Raji (cell line): Measurements from ENCODE around the gene CTNNBIP1.

Experiments
- POLR2A ChIP-seq: IDR thresholded peaks from 2 replicates; pipeline ENCODE4 v1.6.1; 2011; ENCODE audit warnings: low read depth, low read length, control low read depth; ENCODE audit not compliant: insufficient read depth

CTNNBIP1 gene

GRCh38 chr1:9842073-9842711 lies 67.9 kb downstream of the CTNNBIP1 start:
- no peak for TF ChIP-seq POLR2A

GRCh38 chr1:9841460-9841859 lies 68.6 kb downstream of the CTNNBIP1 start:
- TF ChIP-seq POLR2A, result no peak

GRCh38 chr1:9840176-9840575 lies 69.9 kb downstream of the CTNNBIP1 start:
- no peak for TF ChIP-seq POLR2A

GRCh38 chr1:9838946-9839345 lies 71.1 kb downstream of the CTNNBIP1 start:
- TF ChIP-seq POLR2A, result no peak

- TF ChIP-seq POLR2A, result no peak
Observed at GRCh38 chr1:9836632-9836960, 73.5 kb downstream of the CTNNBIP1 start.

- TF ChIP-seq POLR2A, result no peak
Observed at GRCh38 chr1:9835758-9836631, 74.1 kb downstream of the CTNNBIP1 start.

GRCh38 chr1:9835404-9835757 lies 74.7 kb downstream of the CTNNBIP1 start:
- TF ChIP-seq POLR2A, result no peak

- no peak for TF ChIP-seq POLR2A
Observed at GRCh38 chr1:9833632-9834031, 76.4 kb downstream of the CTNNBIP1 start.

- no peak for TF ChIP-seq POLR2A
Observed at GRCh38 chr1:9827558-9828185, 82.4 kb downstream of the CTNNBIP1 start.

GRCh38 chr1:9826616-9827015 lies 83.5 kb downstream of the CTNNBIP1 start:
- no peak for TF ChIP-seq POLR2A

- no peak for TF ChIP-seq POLR2A
Observed at GRCh38 chr1:9826087-9826486, 84.0 kb downstream of the CTNNBIP1 start.

GRCh38 chr1:9825093-9826074 lies 84.7 kb downstream of the CTNNBIP1 start:
- peak; percentile 38; the same call in 1 of the 2 replicates for TF ChIP-seq POLR2A

- TF ChIP-seq POLR2A, result no peak
Observed at GRCh38 chr1:9824702-9825089, 85.4 kb downstream of the CTNNBIP1 start.

GRCh38 chr1:9823943-9824701 lies 85.9 kb downstream of the CTNNBIP1 start, which contains the start of gene CLSTN1:
Gene CLSTN1 (minus strand): TSS chr1:9823965. CDS start chr1:9823733, 232 bp downstream.
- TF ChIP-seq POLR2A, result no peak
